OCI-LY3 (cell line): Measurements from ENCODE around the gene PNCK.

Experiments
- CTCF ChIP-seq: fragments of 200-600, 300-600 bp; sonication (generic); IDR thresholded peaks from 2 replicates; pipeline ENCODE4 v1.5.1; 2014; ENCODE audit warnings: antibody characterized with exemption, low read length, low read depth
- EZH2phosphoT487 ChIP-seq: fragments of 200-600 bp; shearing (Covaris generic); IDR thresholded peaks from 2 replicates; pipeline ENCODE4 v1.6.1; 2018; ENCODE audit warnings: antibody characterized with exemption, mixed run types, low read depth

GRCh38 chrX:153690466-153690865 lies 16.9 kb upstream of the PNCK start:
- TF ChIP-seq CTCF (no peak), EZH2phosphoT487 (no peak)
